Liver (tissue), 9 donors: ENCODE data around the gene EN1. TPM values are rescaled to one million over a fixed set of nuclear protein-coding genes. Genes with fewer than 3 reads are reported as not detected.

Source experiments
- DNase-seq: peaks from one replicate; pipeline ENCODE4 v3.0.0-alpha.2; 2017; ENCODE audit warnings: low spot score
- H3K27ac ChIP-seq, 2 donors: one replicate each; pipeline ENCODE4 v1.7.0; 2013; ENCODE audit warnings: inconsistent platforms in 2 of 2, low read length in 2 of 2, control low read depth in 1 of 2, low read depth in 1 of 2, mild to moderate bottlenecking in 1 of 2
- H3K27me3 ChIP-seq, 4 donors: one replicate each; pipeline versions ENCODE4 v1.6.1 to v1.7.0; 2013; ENCODE audit warnings: low read length in 3 of 4, inconsistent platforms in 1 of 4, mild to moderate bottlenecking in 1 of 4, moderate library complexity in 1 of 4; ENCODE audit not compliant: control insufficient read depth in 4 of 4, insufficient read depth in 4 of 4
- H3K36me3 ChIP-seq, 4 donors: one replicate each; pipeline versions ENCODE4 v1.6.1 to v1.7.0; 2013; ENCODE audit warnings: low read length in 3 of 4, mild to moderate bottlenecking in 3 of 4, low read depth in 1 of 4, moderate library complexity in 1 of 4; ENCODE audit not compliant: control insufficient read depth in 4 of 4, insufficient read depth in 3 of 4
- H3K4me1 ChIP-seq, 4 donors: one replicate each; pipeline versions ENCODE4 v1.6.1 to v1.7.0; 2013; ENCODE audit warnings: low read length in 3 of 4, mild to moderate bottlenecking in 3 of 4, moderate library complexity in 1 of 4; ENCODE audit not compliant: control insufficient read depth in 4 of 4, insufficient read depth in 4 of 4
- H3K4me3 ChIP-seq, 3 donors: one replicate each; pipeline versions ENCODE4 v1.6.1 to v1.7.0; 2013; ENCODE audit warnings: low read length in 3 of 3, control low read depth in 1 of 3, low read depth in 1 of 3, mild to moderate bottlenecking in 1 of 3
- H3K9ac ChIP-seq, 2 donors: one replicate each; pipeline ENCODE4 v1.7.0; 2013; ENCODE audit warnings: low read length in 2 of 2, mild to moderate bottlenecking in 2 of 2, moderate library complexity in 2 of 2, control low read depth in 1 of 2, low read depth in 1 of 2
- H3K9me3 ChIP-seq, 4 donors: one replicate each; pipeline versions ENCODE4 v1.6.1 to v1.7.0; 2013; ENCODE audit warnings: low read length in 3 of 4; ENCODE audit not compliant: control insufficient read depth in 4 of 4
- CTCF ChIP-seq: fragments of 150-350 bp; IDR thresholded peaks from 2 replicates; pipeline ENCODE4 v1.5.1; 2017; ENCODE audit warnings: improper control_type of control experiment, low read depth, low read length; ENCODE audit not compliant: missing input control
- EGR1 ChIP-seq, 2 donors: IDR thresholded peaks; 2 replicates each; pipeline ENCODE4 v1.6.1; 2016 to 2018; ENCODE audit warnings: antibody characterized with exemption in 2 of 2, low read depth in 2 of 2
- FOXA1 ChIP-seq: IDR thresholded peaks from 2 replicates; pipeline ENCODE4 v1.6.1; 2016; ENCODE audit warnings: antibody characterized with exemption
- FOXA2 ChIP-seq: IDR thresholded peaks from 2 replicates; pipeline ENCODE4 v1.6.1; 2016; ENCODE audit warnings: antibody characterized with exemption
- GABPA ChIP-seq, 2 donors: IDR thresholded peaks in 1 of 2; conservative IDR thresholded peaks in 1 of 2; 2 replicates each; pipeline ENCODE4 v1.6.1; 2016; ENCODE audit warnings: antibody characterized with exemption in 2 of 2, mild to moderate bottlenecking in 1 of 2, moderate library complexity in 1 of 2
- HNF4A ChIP-seq, 2 donors: conservative IDR thresholded peaks; 2 replicates each; pipeline ENCODE4 v1.6.1; 2016; ENCODE audit warnings: antibody characterized with exemption in 2 of 2, mild to moderate bottlenecking in 2 of 2
- HNF4G ChIP-seq: IDR thresholded peaks from 2 replicates; pipeline ENCODE4 v1.6.1; 2016; ENCODE audit warnings: antibody characterized with exemption
- JUND ChIP-seq, 2 donors: IDR thresholded peaks; 2 replicates each; pipeline ENCODE4 v1.6.1; 2016; ENCODE audit warnings: antibody characterized with exemption in 2 of 2
- NR2F2 ChIP-seq: IDR thresholded peaks from 2 replicates; pipeline ENCODE4 v1.6.1; 2016; ENCODE audit warnings: antibody characterized with exemption
- RAD21 ChIP-seq, 2 donors: IDR thresholded peaks; 2 replicates each; pipeline ENCODE4 v1.6.1; 2016; ENCODE audit warnings: antibody characterized with exemption in 2 of 2, mild to moderate bottlenecking in 2 of 2
- RXRA ChIP-seq, 2 donors: IDR thresholded peaks; 2 replicates each; pipeline ENCODE4 v1.6.1; 2017 to 2018; ENCODE audit warnings: antibody characterized with exemption in 2 of 2, mild to moderate bottlenecking in 1 of 2
- SP1 ChIP-seq: IDR thresholded peaks from 2 replicates; pipeline ENCODE4 v1.6.1; 2018; ENCODE audit warnings: antibody characterized with exemption, mild to moderate bottlenecking
- TAF1 ChIP-seq: conservative IDR thresholded peaks from 2 replicates; pipeline ENCODE4 v1.6.1; 2016; ENCODE audit warnings: antibody characterized with exemption, mild to moderate bottlenecking
- YY1 ChIP-seq: IDR thresholded peaks from 2 replicates; pipeline ENCODE4 v1.6.1; 2016; ENCODE audit warnings: antibody characterized with exemption, mild to moderate bottlenecking
- WGBS: extraction: QIAGEN DNeasy Blood & Tissue Kit; methylation state at CpG from one replicate; pipeline ENCODE4 v1.1.7; 2013; 5-methylcytosine and 5-hydroxymethylcytosine counted together
- polyA plus RNA-seq, 2 donors: library from polyadenylated mRNA; stranded (reverse) in 1 of 2; unstranded in 1 of 2; fragments of 200-250 nt in 1 of 2; fragments of >200 nt in 1 of 2; fragmentation: Nextera tagmentation in 1 of 2; extraction: Ambion mirVana in 1 of 2; gene quantifications; one replicate each; pipeline versions ENCODE4 v1.2.1 to v1.2.3, GENCODE V29; 2013 to 2015
- total RNA-seq, 2 donors: library from RNA; depleted of rRNA; stranded (reverse); fragments of >200 nt; gene quantifications; one replicate each; pipeline ENCODE4 v1.2.3, GENCODE V29; 2014
- TF ChIP-seq, protein P1 (sequence below): IDR thresholded peaks from 2 replicates; pipeline ENCODE4 v1.6.1; 2016; ENCODE audit warnings: antibody characterized with exemption
- TF ChIP-seq, protein P2 (sequence below): IDR thresholded peaks from 2 replicates; pipeline ENCODE4 v1.6.1; 2016; ENCODE audit warnings: antibody characterized with exemption, mild to moderate bottlenecking
- TF ChIP-seq, protein P3 (sequence below): IDR thresholded peaks from 2 replicates; pipeline ENCODE4 v1.6.1; 2016; ENCODE audit warnings: antibody characterized with exemption
- donor health status: healthy.
- donor health status: healthy.
- donor health status: healthy.
- donor health status: healthy.
- donor health status: healthy.

Gene EN1
- total and polyA plus RNA-seq, 4 donors: not detected

DNA sequence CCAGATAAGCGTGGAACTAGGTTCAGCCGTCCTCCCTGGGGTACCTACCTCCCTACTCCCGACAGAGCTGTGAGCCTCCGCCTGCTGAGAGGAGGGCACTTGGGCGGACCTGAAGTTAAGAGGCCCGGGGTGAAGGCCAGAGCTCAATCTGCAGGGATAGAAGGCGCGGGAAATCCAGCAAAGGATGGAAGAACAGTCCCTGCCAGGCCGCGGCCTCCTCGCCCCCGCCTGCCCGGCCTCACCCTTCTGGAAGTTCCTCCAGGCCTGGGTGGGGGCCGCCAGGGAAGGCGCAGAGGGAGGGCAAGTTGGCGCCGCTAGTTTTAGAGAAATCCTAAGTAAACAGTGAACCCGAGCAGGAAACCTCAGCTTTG is 13.0 kb downstream of the EN1 start:
- no peak for DNase-seq
- Histone ChIP-seq H3K9ac (no peak overlapping the region), H3K4me3 (no peak overlapping the region), H3K27me3 (peaks cover 0 to 42% (median 25%) of the 10 kb centered on the region in 4 donors), H3K4me1 (peaks cover 7 to 18% (median 14%) of the 10 kb centered on the region in 4 donors), H3K9me3 (no peaks in the 10 kb centered on the region), H3K36me3 (no peaks in the 10 kb centered on the region), H3K27ac (no peak overlapping the region)
- 5% methylated on average over 18 of the region's 18 CpGs for WGBS
- no peak for TF ChIP-seq HNF4A (conservative IDR thresholded peaks at IDR 0.05)
- TF ChIP-seq CTCF: no peak
- TF ChIP-seq FOXA2: no peak
- no peak for TF ChIP-seq JUND (IDR thresholded peaks at IDR 0.05)
- TF ChIP-seq RAD21 (IDR thresholded peaks at IDR 0.05): no peak
- no peak for TF ChIP-seq HNF4G
- no peak for TF ChIP-seq FOXA1
- no peak for TF ChIP-seq RXRA (IDR thresholded peaks at IDR 0.05)
- TF ChIP-seq, protein P1, sequence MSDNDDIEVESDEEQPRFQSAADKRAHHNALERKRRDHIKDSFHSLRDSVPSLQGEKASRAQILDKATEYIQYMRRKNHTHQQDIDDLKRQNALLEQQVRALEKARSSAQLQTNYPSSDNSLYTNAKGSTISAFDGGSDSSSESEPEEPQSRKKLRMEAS: no peak
- TF ChIP-seq GABPA (IDR thresholded peaks at IDR 0.05 in 1 of 2, conservative IDR thresholded peaks at IDR 0.05 in 1 of 2): no peak
- no peak for TF ChIP-seq YY1
- no peak for TF ChIP-seq NR2F2
- TF ChIP-seq, protein P2, sequence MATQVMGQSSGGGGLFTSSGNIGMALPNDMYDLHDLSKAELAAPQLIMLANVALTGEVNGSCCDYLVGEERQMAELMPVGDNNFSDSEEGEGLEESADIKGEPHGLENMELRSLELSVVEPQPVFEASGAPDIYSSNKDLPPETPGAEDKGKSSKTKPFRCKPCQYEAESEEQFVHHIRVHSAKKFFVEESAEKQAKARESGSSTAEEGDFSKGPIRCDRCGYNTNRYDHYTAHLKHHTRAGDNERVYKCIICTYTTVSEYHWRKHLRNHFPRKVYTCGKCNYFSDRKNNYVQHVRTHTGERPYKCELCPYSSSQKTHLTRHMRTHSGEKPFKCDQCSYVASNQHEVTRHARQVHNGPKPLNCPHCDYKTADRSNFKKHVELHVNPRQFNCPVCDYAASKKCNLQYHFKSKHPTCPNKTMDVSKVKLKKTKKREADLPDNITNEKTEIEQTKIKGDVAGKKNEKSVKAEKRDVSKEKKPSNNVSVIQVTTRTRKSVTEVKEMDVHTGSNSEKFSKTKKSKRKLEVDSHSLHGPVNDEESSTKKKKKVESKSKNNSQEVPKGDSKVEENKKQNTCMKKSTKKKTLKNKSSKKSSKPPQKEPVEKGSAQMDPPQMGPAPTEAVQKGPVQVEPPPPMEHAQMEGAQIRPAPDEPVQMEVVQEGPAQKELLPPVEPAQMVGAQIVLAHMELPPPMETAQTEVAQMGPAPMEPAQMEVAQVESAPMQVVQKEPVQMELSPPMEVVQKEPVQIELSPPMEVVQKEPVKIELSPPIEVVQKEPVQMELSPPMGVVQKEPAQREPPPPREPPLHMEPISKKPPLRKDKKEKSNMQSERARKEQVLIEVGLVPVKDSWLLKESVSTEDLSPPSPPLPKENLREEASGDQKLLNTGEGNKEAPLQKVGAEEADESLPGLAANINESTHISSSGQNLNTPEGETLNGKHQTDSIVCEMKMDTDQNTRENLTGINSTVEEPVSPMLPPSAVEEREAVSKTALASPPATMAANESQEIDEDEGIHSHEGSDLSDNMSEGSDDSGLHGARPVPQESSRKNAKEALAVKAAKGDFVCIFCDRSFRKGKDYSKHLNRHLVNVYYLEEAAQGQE: no peak
- TF ChIP-seq, protein P3, sequence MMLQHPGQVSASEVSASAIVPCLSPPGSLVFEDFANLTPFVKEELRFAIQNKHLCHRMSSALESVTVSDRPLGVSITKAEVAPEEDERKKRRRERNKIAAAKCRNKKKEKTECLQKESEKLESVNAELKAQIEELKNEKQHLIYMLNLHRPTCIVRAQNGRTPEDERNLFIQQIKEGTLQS: no peak
- no peak for TF ChIP-seq TAF1
- no peak for TF ChIP-seq SP1

GRCh38 chr2:118833716-118834439 is 13.6 kb downstream of the EN1 start:
- DNase-seq: no peak

More at GRCh38 chr2:118833716-118834439, 13.6 kb downstream of the EN1 start:
- Histone ChIP-seq H3K27ac (no peak overlapping the region), H3K36me3 (no peaks in the 10 kb centered on the region), H3K27me3 (peaks cover 0 to 38% (median 23%) of the 10 kb centered on the region in 4 donors), H3K4me1 (peaks cover 7 to 18% (median 14%) of the 10 kb centered on the region in 4 donors), H3K9ac (no peak overlapping the region), H3K4me3 (no peak overlapping the region), H3K9me3 (no peaks in the 10 kb centered on the region)
- TF ChIP-seq EGR1 (IDR thresholded peaks at IDR 0.05; ENCODE audit: low read depth in 2 of 2): no peak
- no peak for TF ChIP-seq YY1
- WGBS: 9% methylated on average over 35 of the region's 35 CpGs
